ENCODE results near the gene PFKFB2. TPM values are rescaled to one million over a fixed set of nuclear protein-coding genes. Genes with fewer than 3 reads are reported as not detected.
A peak's percentile ranks its signal among the peaks of the same experiment; 100 is the strongest.

Gene PFKFB2
- polyA plus RNA-seq, 1 donor (not counting 4 experiments of a cell fraction or from before 2014, with no cell fraction given) = 12.2 TPM

- Histone ChIP-seq H3K9me1 (ENCODE audit: control insufficient read depth, extremely low read depth, insufficient read depth, low read length) (no peaks in the 10 kb centered on the region), H3K27ac (ENCODE audit: control insufficient read depth, insufficient read depth, low read length) (peak overlapping the region; percentile 97), H4K20me1 (ENCODE audit: control insufficient read depth, extremely low read depth, insufficient read depth, low read length) (no peaks in the 10 kb centered on the region), H3K4me3 (ENCODE audit: control insufficient read depth in 2 of 3, extremely low read depth in 1 of 3, insufficient read depth in 2 of 3, low read depth in 1 of 3, low read length in 3 of 3) (no peak overlapping the region), H3K36me3 (ENCODE audit: control insufficient read depth in 2 of 2, extremely low read depth in 1 of 2, insufficient read depth in 2 of 2, low read length in 2 of 2) (peaks cover 16 to 29% of the 10 kb centered on the region in 2 experiments), H3K9ac (ENCODE audit: control insufficient read depth, extremely low read depth, insufficient read depth, low read length) (peak overlapping the region; percentile 93), H3K9me3 (ENCODE audit: control insufficient read depth, low read depth, low read length) (no peaks in the 10 kb centered on the region), H3K4me1 (ENCODE audit: control insufficient read depth, extremely low read depth, insufficient read depth, low read length) (peaks cover 74% of the 10 kb centered on the region), H3K79me2 (ENCODE audit: control insufficient read depth, insufficient read depth, low read length) (peaks cover 2% of the 10 kb centered on the region), H3K27me3 (ENCODE audit: control insufficient read depth, extremely low read depth, insufficient read depth, low read length) (no peaks in the 10 kb centered on the region), H2AFZ (ENCODE audit: control insufficient read depth, low read length) (no peak overlapping the region), H3K4me2 (ENCODE audit: control insufficient read depth, extremely low read depth, insufficient read depth, low read depth, low read length) (no peak overlapping the region)
- dilution Hi-C loops (cut with MboI; ENCODE audit: extremely low pct_ligation_motif_present, low sequenced_read_pairs) = no loop called here
- no peak for DNase-seq (ENCODE audit: low read depth, low spot score)
- FAIRE-seq = no peak
- TF ChIP-seq EZH2 (IDR thresholded peaks at IDR 0.05; ENCODE audit: low read length) (no peak), CTCF (optimal IDR thresholded peaks at IDR 0.05 in 1 of 3, IDR thresholded peaks at IDR 0.05 in 1 of 3, conservative IDR thresholded peaks at IDR 0.05 in 1 of 3; ENCODE audit: extremely low read depth in 1 of 3, insufficient read depth in 2 of 3, low read length in 3 of 3) (no peak)
Measured at GRCh38 chr1:207019161-207019560, 33.9 kb upstream of the PFKFB2 start.

GRCh38 chr1:207019661-207020060 lies 33.4 kb upstream of the PFKFB2 start:
- Histone ChIP-seq H4K20me1 (ENCODE audit: control insufficient read depth, extremely low read depth, insufficient read depth, low read length) (no peaks in the 10 kb centered on the region), H3K9me3 (ENCODE audit: control insufficient read depth, low read depth, low read length) (no peaks in the 10 kb centered on the region), H3K9ac (ENCODE audit: control insufficient read depth, extremely low read depth, insufficient read depth, low read length) (peak overlapping the region; percentile 93), H3K27ac (ENCODE audit: control insufficient read depth, insufficient read depth, low read length) (peak overlapping the region; percentile 97), H3K27me3 (ENCODE audit: control insufficient read depth, extremely low read depth, insufficient read depth, low read length) (no peaks in the 10 kb centered on the region), H3K4me1 (ENCODE audit: control insufficient read depth, extremely low read depth, insufficient read depth, low read length) (peaks cover 79% of the 10 kb centered on the region), H3K79me2 (ENCODE audit: control insufficient read depth, insufficient read depth, low read length) (peaks cover 6% of the 10 kb centered on the region), H3K9me1 (ENCODE audit: control insufficient read depth, extremely low read depth, insufficient read depth, low read length) (no peaks in the 10 kb centered on the region), H3K4me2 (ENCODE audit: control insufficient read depth, extremely low read depth, insufficient read depth, low read depth, low read length) (peak overlapping the region; percentile 42), H3K36me3 (ENCODE audit: control insufficient read depth in 2 of 2, extremely low read depth in 1 of 2, insufficient read depth in 2 of 2, low read length in 2 of 2) (peaks cover 18 to 32% of the 10 kb centered on the region in 2 experiments), H3K4me3 (ENCODE audit: control insufficient read depth in 2 of 3, extremely low read depth in 1 of 3, insufficient read depth in 2 of 3, low read depth in 1 of 3, low read length in 3 of 3) (no peak overlapping the region), H2AFZ (ENCODE audit: control insufficient read depth, low read length) (no peak overlapping the region)
- dilution Hi-C loops (cut with MboI; ENCODE audit: extremely low pct_ligation_motif_present, low sequenced_read_pairs) = no loop called here
- DNase-seq (ENCODE audit: low read depth, low spot score) = no peak
- FAIRE-seq = no peak
- TF ChIP-seq EZH2 (IDR thresholded peaks at IDR 0.05; ENCODE audit: low read length) (no peak), CTCF (optimal IDR thresholded peaks at IDR 0.05 in 1 of 3, IDR thresholded peaks at IDR 0.05 in 1 of 3, conservative IDR thresholded peaks at IDR 0.05 in 1 of 3; ENCODE audit: extremely low read depth in 1 of 3, insufficient read depth in 2 of 3, low read length in 3 of 3) (no peak)
